HL-60 (cell line): ENCODE measurements around the gene DNAH7.

Experiments used
- CTCF ChIP-seq: IDR thresholded peaks from one replicate; pipeline ENCODE4 v1.5.1; 2011; ENCODE audit warnings: low read length, control low read depth, inconsistent platforms; ENCODE audit not compliant: insufficient read depth
- GABPA ChIP-seq: IDR thresholded peaks from 2 replicates; pipeline ENCODE4 v1.6.1; 2012; ENCODE audit warnings: low read depth

- TF ChIP-seq CTCF, result no peak
- TF ChIP-seq GABPA, result no peak
These were observed 341.5 kb downstream of the DNAH7 start for GRCh38 chr2:195727106-195727505.
